Activated naive CD4-positive, alpha-beta T cell treated with anti-CD3 and anti-CD28 coated beads for 36 hours (primary cell): ENCODE data around the gene YIPF2. TPM values are rescaled to one million over a fixed set of nuclear protein-coding genes. Genes with fewer than 3 reads are reported as not detected.

Experiments used
- CTCF ChIA-PET: fragments of 350-600 bp; sonication (Branson Sonifier 250); formaldehyde crosslinking; loops from one replicate; lab custom pipeline; 2021; ENCODE audit warnings: antibody characterized with exemption; lab: Charles Lee
- DNase-seq: peaks from one replicate; pipeline ENCODE4 v3.0.0-alpha.2; 2020
- H3K27ac Mint-ChIP-seq: one replicate; pipeline ENCODE4 v1.8.0; 2021; ENCODE audit warnings: mild to moderate bottlenecking, mixed read lengths
- H3K27me3 Mint-ChIP-seq: one replicate; pipeline ENCODE4 v1.8.0; 2021; ENCODE audit warnings: low read depth, mixed read lengths
- H3K36me3 Mint-ChIP-seq: one replicate; pipeline ENCODE4 v1.8.0; 2021; ENCODE audit warnings: low read depth, mixed read lengths
- H3K4me1 Mint-ChIP-seq: one replicate; pipeline ENCODE4 v1.8.0; 2021; ENCODE audit warnings: low read depth, mixed read lengths
- H3K4me3 Mint-ChIP-seq: one replicate; pipeline ENCODE4 v1.8.0; 2021; ENCODE audit warnings: mild to moderate bottlenecking, moderate library complexity, mixed read lengths
- H3K9me3 Mint-ChIP-seq: one replicate; pipeline ENCODE4 v1.8.0; 2021; ENCODE audit warnings: mixed read lengths
- intact Hi-C: fragments of 100-400 bp; cut with micrococcal nuclease; formaldehyde crosslinking; loops from one replicate; pipeline ENCODE4 v1.15.1; 2023
- total RNA-seq, 2 experiments: library from RNA; stranded (reverse); gene quantifications; one replicate each; pipeline ENCODE4 v1.2.3, GENCODE V29; 2021

The YIPF2 gene
- total RNA-seq, 2 experiments from 2014 or later: 22.7 to 25.4 TPM

GRCh38 chr19:10935371-10936059 lies 7.1 kb upstream of the YIPF2 start:
- DNase-seq: no peak
- Mint-ChIP-seq H3K4me3 (no peak overlapping the region), H3K27me3 (no peaks in the 10 kb centered on the region), H3K36me3 (peaks cover 4% of the 10 kb centered on the region), H3K9me3 (no peaks in the 10 kb centered on the region), H3K4me1 (peaks cover 9% of the 10 kb centered on the region), H3K27ac (no peak overlapping the region)
- CTCF ChIA-PET: interaction anchor here (0.5 to 3.1 kb wide), 7 partner anchors 9 to 271 kb away, joined by 3 to 8 read pairs (median 5); no protein-coding TSS in a partner anchor
- intact Hi-C loops: loop anchor here (1.0 to 5.0 kb wide), 3 partner anchors 101 to 262 kb away; partner anchors contain the start of gene KANK2

- CTCF ChIA-PET: interaction anchor here (0.6 to 1.1 kb wide), 2 partner anchors 106 to 286 kb away, joined by 3 read pairs; no protein-coding TSS in a partner anchor
- no peaks in the 10 kb centered on the region for H3K9me3 Mint-ChIP-seq
- no peaks in the 10 kb centered on the region for H3K27me3 Mint-ChIP-seq
- H3K4me1 Mint-ChIP-seq: peaks cover 31% of the 10 kb centered on the region
- no peak for DNase-seq
- H3K27ac Mint-ChIP-seq: no peak overlapping the region
- H3K36me3 Mint-ChIP-seq: peaks cover 7% of the 10 kb centered on the region
- intact Hi-C loops: no loop called here
- peak overlapping the region; percentile 94 for H3K4me3 Mint-ChIP-seq
These were observed 959 bp upstream of the YIPF2 start for GRCh38 chr19:10929402-10929794.

GRCh38 chr19:10927730-10928562 lies 493 bp downstream of the YIPF2 start:
- H3K4me3 Mint-ChIP-seq: peak overlapping the region; percentile 94
- no peak for DNase-seq
- peak overlapping the region; percentile 67 for H3K27ac Mint-ChIP-seq
- CTCF ChIA-PET: interaction anchor here (0.7 to 1.2 kb wide), 2 partner anchors 9 to 162 kb away, joined by 3 to 7 read pairs; partner anchors contain the start of gene LDLR
- intact Hi-C loops: loop anchor here (1.0 kb wide), 3 partner anchors 32 to 211 kb away; partner anchors contain the start of gene CARM1
- no peaks in the 10 kb centered on the region for H3K27me3 Mint-ChIP-seq
- H3K9me3 Mint-ChIP-seq: no peaks in the 10 kb centered on the region
- H3K4me1 Mint-ChIP-seq: peaks cover 31% of the 10 kb centered on the region
- peaks cover 8% of the 10 kb centered on the region for H3K36me3 Mint-ChIP-seq

- H3K4me3 Mint-ChIP-seq: no peak overlapping the region
- CTCF ChIA-PET: interaction anchor here (0.7 to 1.2 kb wide), 2 partner anchors 52 to 101 kb away, joined by 3 to 4 read pairs; no protein-coding TSS in a partner anchor
- H3K27me3 Mint-ChIP-seq: no peaks in the 10 kb centered on the region
- H3K36me3 Mint-ChIP-seq: peaks cover 8% of the 10 kb centered on the region
- H3K9me3 Mint-ChIP-seq: no peaks in the 10 kb centered on the region
- no peak overlapping the region for H3K27ac Mint-ChIP-seq
- DNase-seq: no peak
- intact Hi-C loops: no loop called here
- peaks cover 17% of the 10 kb centered on the region for H3K4me1 Mint-ChIP-seq
These were observed 3.8 kb downstream of the YIPF2 start for GRCh38 chr19:10924597-10924996.

GRCh38 chr19:10923260-10924112 lies 5.0 kb downstream of the YIPF2 start:
- Mint-ChIP-seq H3K27ac (no peak overlapping the region), H3K36me3 (peaks cover 11% of the 10 kb centered on the region), H3K4me1 (peaks cover 10% of the 10 kb centered on the region), H3K9me3 (no peaks in the 10 kb centered on the region), H3K27me3 (no peaks in the 10 kb centered on the region), H3K4me3 (no peak overlapping the region)
- CTCF ChIA-PET: no interaction called here
- DNase-seq: no peak
- intact Hi-C loops: no loop called here

GRCh38 chr19:10922638-10923014 lies 5.8 kb downstream of the YIPF2 start:
- Mint-ChIP-seq H3K4me1 (peaks cover 6% of the 10 kb centered on the region), H3K36me3 (peaks cover 11% of the 10 kb centered on the region), H3K9me3 (no peaks in the 10 kb centered on the region), H3K4me3 (no peak overlapping the region), H3K27ac (no peak overlapping the region), H3K27me3 (no peaks in the 10 kb centered on the region)
- intact Hi-C loops: no loop called here
- CTCF ChIA-PET: interaction anchor here (1.0 kb wide), 1 partner anchor 12 kb away, joined by 3 read pairs; no protein-coding TSS in a partner anchor
- no peak for DNase-seq

GRCh38 chr19:10921910-10922637 lies 6.4 kb downstream of the YIPF2 start:
- Mint-ChIP-seq H3K27me3 (no peaks in the 10 kb centered on the region), H3K4me3 (no peak overlapping the region), H3K9me3 (no peaks in the 10 kb centered on the region), H3K27ac (no peak overlapping the region), H3K36me3 (peaks cover 11% of the 10 kb centered on the region), H3K4me1 (peaks cover under 1% of the 10 kb centered on the region)
- intact Hi-C loops: no loop called here
- no peak for DNase-seq
- CTCF ChIA-PET: interaction anchor here (1.0 kb wide), 1 partner anchor 13 kb away, joined by 3 read pairs; no protein-coding TSS in a partner anchor

DNA sequence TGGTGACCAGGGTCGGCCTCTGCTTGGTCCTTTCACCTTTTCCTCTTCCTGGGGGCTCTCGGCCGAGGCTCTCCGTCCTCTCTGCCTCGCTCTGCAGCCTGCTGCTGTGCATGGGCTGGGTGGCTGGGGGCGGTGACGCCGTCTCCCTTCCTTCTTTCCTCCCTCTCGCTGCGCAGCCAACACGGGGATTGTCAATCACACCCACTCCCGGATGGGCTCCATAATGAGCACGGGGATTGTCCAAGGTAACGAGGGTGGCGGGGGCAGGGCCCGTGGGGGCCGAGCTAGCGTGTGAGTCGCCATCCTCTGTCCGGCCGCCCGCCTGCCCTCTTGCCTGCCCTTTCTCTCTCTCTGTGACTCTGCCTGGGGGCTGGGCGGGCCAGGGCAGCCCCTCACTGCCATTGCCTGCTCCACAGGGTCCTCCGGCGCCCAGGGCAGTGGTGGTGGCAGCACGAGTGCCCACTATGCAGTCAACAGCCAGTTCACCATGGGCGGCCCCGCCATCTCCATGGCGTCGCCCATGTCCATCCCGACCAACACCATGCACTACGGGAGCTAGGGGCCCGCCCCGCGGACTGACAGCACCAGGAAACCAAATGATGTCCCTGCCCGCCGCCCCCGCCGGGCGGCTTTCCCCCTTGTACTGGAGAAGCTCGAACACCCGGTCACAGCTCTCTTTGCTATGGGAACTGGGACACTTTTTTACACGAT lies 7.1 kb downstream of the YIPF2 start:
- no peaks in the 10 kb centered on the region for H3K9me3 Mint-ChIP-seq
- CTCF ChIA-PET: no interaction called here
- no peaks in the 10 kb centered on the region for H3K4me1 Mint-ChIP-seq
- no peak overlapping the region for H3K4me3 Mint-ChIP-seq
- H3K27ac Mint-ChIP-seq: no peak overlapping the region
- DNase-seq: no peak
- peaks cover 11% of the 10 kb centered on the region for H3K36me3 Mint-ChIP-seq
- H3K27me3 Mint-ChIP-seq: no peaks in the 10 kb centered on the region
- intact Hi-C loops: no loop called here

DNA sequence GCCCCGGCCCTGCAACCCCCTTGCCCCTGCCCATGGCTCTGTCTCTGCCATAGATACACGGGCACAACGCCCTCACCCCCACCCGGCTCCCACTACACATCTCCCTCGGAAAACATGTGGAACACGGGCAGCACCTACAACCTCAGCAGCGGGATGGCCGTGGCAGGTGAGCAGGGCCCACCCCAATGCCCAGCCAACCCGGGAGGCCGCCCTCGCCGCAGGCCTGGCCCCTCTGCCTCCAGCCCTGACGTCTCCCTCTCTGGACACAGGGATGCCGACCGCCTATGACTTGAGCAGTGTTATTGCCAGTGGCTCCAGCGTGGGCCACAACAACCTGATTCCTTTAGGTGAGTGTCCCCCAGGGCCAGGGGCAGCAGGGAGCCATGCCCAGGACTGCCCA lies 7.7 kb downstream of the YIPF2 start:
- Mint-ChIP-seq H3K27me3 (no peaks in the 10 kb centered on the region), H3K4me1 (no peaks in the 10 kb centered on the region), H3K9me3 (no peaks in the 10 kb centered on the region), H3K36me3 (peaks cover 11% of the 10 kb centered on the region), H3K27ac (no peak overlapping the region), H3K4me3 (no peak overlapping the region)
- CTCF ChIA-PET: no interaction called here
- intact Hi-C loops: no loop called here
- no peak for DNase-seq

GRCh38 chr19:10920288-10920655 lies 8.2 kb downstream of the YIPF2 start:
- Mint-ChIP-seq H3K4me1 (no peaks in the 10 kb centered on the region), H3K27ac (no peak overlapping the region), H3K27me3 (no peaks in the 10 kb centered on the region), H3K4me3 (no peak overlapping the region), H3K36me3 (peaks cover 11% of the 10 kb centered on the region), H3K9me3 (no peaks in the 10 kb centered on the region)
- DNase-seq: no peak
- CTCF ChIA-PET: no interaction called here
- intact Hi-C loops: no loop called here
